Keratinocyte (primary cell): ENCODE results near the gene ADGRG2. TPM values are rescaled to one million over a fixed set of nuclear protein-coding genes. Genes with fewer than 3 reads are reported as not detected.

Source experiments
- DNase-seq: peaks from one replicate; pipeline ENCODE4 v3.0.0-alpha.2; 2011; ENCODE audit warnings: low read depth, missing footprints, low spot score
- FAIRE-seq: peaks from 2 replicates; lab custom pipeline; 2011; peaks lifted over from hg19 to GRCh38; lab: Jason Lieb, UNC
- H2AFZ ChIP-seq: 2 replicates; pipeline ENCODE4 v1.6.0; 2012; ENCODE audit warnings: low read length, control low read depth, inconsistent platforms; ENCODE audit not compliant: control insufficient read depth
- H3K27ac ChIP-seq: 2 replicates; pipeline ENCODE4 v1.5.1; 2011; ENCODE audit warnings: low read length; ENCODE audit not compliant: control insufficient read depth, insufficient read depth
- H3K27me3 ChIP-seq: 3 replicates; pipeline ENCODE4 v1.6.0; 2011; ENCODE audit warnings: low read length; ENCODE audit not compliant: control insufficient read depth, insufficient read depth; ENCODE audit errors: extremely low read depth
- H3K36me3 ChIP-seq, 2 experiments: 2 replicates in 1 of 2; 3 replicates in 1 of 2; pipeline ENCODE4 v1.5.1; 2011; ENCODE audit warnings: low read length in 2 of 2, mild to moderate bottlenecking in 1 of 2; ENCODE audit not compliant: control insufficient read depth in 2 of 2, insufficient read depth in 2 of 2; ENCODE audit errors: extremely low read depth in 1 of 2
- H3K4me1 ChIP-seq: 3 replicates; pipeline ENCODE4 v1.5.1; 2011; ENCODE audit warnings: low read length; ENCODE audit not compliant: control insufficient read depth, insufficient read depth; ENCODE audit errors: extremely low read depth
- H3K4me2 ChIP-seq: 3 replicates; pipeline ENCODE4 v1.6.0; 2011; ENCODE audit warnings: low read depth, low read length; ENCODE audit not compliant: control insufficient read depth, insufficient read depth; ENCODE audit errors: extremely low read depth
- H3K4me3 ChIP-seq, 3 experiments: fragments of 200-600 bp in 1 of 3; sonication (generic) in 1 of 3; 2 replicates in 2 of 3; 3 replicates in 1 of 3; pipeline ENCODE4 v1.5.1; 2011 to 2016; ENCODE audit warnings: low read length in 3 of 3, mild to moderate bottlenecking in 3 of 3, control low read depth in 2 of 3, inconsistent platforms in 1 of 3, low read depth in 1 of 3, mixed read lengths in 1 of 3, mixed run types in 1 of 3, moderate library complexity in 1 of 3; ENCODE audit not compliant: control insufficient read depth in 2 of 3, insufficient read depth in 2 of 3; ENCODE audit errors: extremely low read depth in 1 of 3
- H3K79me2 ChIP-seq: 2 replicates; pipeline ENCODE4 v1.6.0; 2012; ENCODE audit warnings: low read length; ENCODE audit not compliant: control insufficient read depth, insufficient read depth
- H3K9ac ChIP-seq: 3 replicates; pipeline ENCODE4 v1.6.0; 2011; ENCODE audit warnings: low read length; ENCODE audit not compliant: control insufficient read depth, insufficient read depth; ENCODE audit errors: extremely low read depth
- H3K9me1 ChIP-seq: 3 replicates; pipeline ENCODE4 v1.6.0; 2011; ENCODE audit warnings: low read length; ENCODE audit not compliant: control insufficient read depth, insufficient read depth; ENCODE audit errors: extremely low read depth
- H3K9me3 ChIP-seq: 2 replicates; pipeline ENCODE4 v1.5.1; 2012; ENCODE audit warnings: low read depth, low read length; ENCODE audit not compliant: control insufficient read depth
- H4K20me1 ChIP-seq: 3 replicates; pipeline ENCODE4 v1.6.0; 2011; ENCODE audit warnings: low read length; ENCODE audit not compliant: control insufficient read depth, insufficient read depth; ENCODE audit errors: extremely low read depth
- CTCF ChIP-seq, 3 experiments: IDR thresholded peaks in 1 of 3; conservative IDR thresholded peaks in 1 of 3; optimal IDR thresholded peaks in 1 of 3; 2 replicates in 2 of 3; 3 replicates in 1 of 3; pipeline versions ENCODE3 to v1.5.1; 2011; ENCODE audit warnings: low read length in 3 of 3, mild to moderate bottlenecking in 3 of 3, moderate library complexity in 2 of 3, control low read depth in 1 of 3, inconsistent platforms in 1 of 3; ENCODE audit not compliant: insufficient read depth in 2 of 3; ENCODE audit errors: extremely low read depth in 1 of 3
- EZH2 ChIP-seq: IDR thresholded peaks from one replicate; pipeline ENCODE4 v1.6.1; 2012; ENCODE audit warnings: inconsistent platforms, mild to moderate bottlenecking, low read length, moderate library complexity
- dilution Hi-C: fragments of 300-500 bp; cut with MboI; formaldehyde crosslinking; loops from one replicate; pipeline ENCODE4 v1.7.0; 2020; ENCODE audit warnings: low sequenced_read_pairs; ENCODE audit not compliant: extremely low pct_ligation_motif_present
- polyA plus RNA-seq, 5 experiments: library from polyadenylated mRNA; depleted of rRNA in 3 of 5; stranded (reverse) in 3 of 5; stranded (forward) in 1 of 5; unstranded in 1 of 5; fragments of >200 nt; gene quantifications; 1 replicate in 1 of 5; 2 replicates in 3 of 5; 3 replicates in 1 of 5; pipeline versions ENCODE4 v1.2.1 to v1.2.3, GENCODE V29; 2011 to 2012; ENCODE audit warnings: missing spikeins in 2 of 5, low read depth in 1 of 5, low replicate concordance in 1 of 5

ADGRG2 gene
- polyA plus RNA-seq, 1 donor (not counting 4 experiments of a cell fraction or from before 2014, with no cell fraction given), result 0.20 TPM

DNA sequence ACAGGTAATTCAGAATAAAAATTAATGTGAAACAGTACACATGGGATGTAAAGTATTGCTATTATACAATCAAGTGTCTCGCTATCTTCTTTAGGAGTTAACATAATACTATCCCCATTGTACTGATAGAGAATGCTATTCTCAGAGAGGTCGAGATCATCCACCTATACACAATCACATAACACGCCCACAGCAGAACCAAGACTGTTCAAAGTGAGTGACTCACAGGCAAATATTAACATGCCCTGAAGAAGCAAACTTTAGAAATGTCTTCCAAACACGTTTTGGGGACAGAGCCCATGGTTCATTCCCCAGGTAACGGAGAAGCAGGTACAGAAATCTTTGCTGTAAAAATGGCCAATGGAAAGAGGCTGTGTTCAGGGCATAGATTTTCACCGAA lies 88.2 kb downstream of the ADGRG2 start:
- no peak for FAIRE-seq
- Histone ChIP-seq H4K20me1 (no peaks in the 10 kb centered on the region), H2AFZ (peak overlapping the region; percentile 26), H3K4me3 (no peak overlapping the region), H3K36me3 (no peaks in the 10 kb centered on the region), H3K9ac (no peak overlapping the region), H3K4me1 (peaks cover 7% of the 10 kb centered on the region), H3K9me1 (no peaks in the 10 kb centered on the region), H3K79me2 (no peaks in the 10 kb centered on the region), H3K9me3 (no peaks in the 10 kb centered on the region), H3K4me2 (no peak overlapping the region), H3K27ac (no peak overlapping the region), H3K27me3 (no peaks in the 10 kb centered on the region)
- TF ChIP-seq EZH2, result no peak
- TF ChIP-seq CTCF (optimal IDR thresholded peaks at IDR 0.05 in 1 of 3, IDR thresholded peaks at IDR 0.05 in 1 of 3, conservative IDR thresholded peaks at IDR 0.05 in 1 of 3; ENCODE audit: extremely low read depth in 1 of 3, insufficient read depth in 2 of 3, low read length in 3 of 3), result no peak
- DNase-seq, result no peak
- dilution Hi-C loops, result no loop called here

DNA sequence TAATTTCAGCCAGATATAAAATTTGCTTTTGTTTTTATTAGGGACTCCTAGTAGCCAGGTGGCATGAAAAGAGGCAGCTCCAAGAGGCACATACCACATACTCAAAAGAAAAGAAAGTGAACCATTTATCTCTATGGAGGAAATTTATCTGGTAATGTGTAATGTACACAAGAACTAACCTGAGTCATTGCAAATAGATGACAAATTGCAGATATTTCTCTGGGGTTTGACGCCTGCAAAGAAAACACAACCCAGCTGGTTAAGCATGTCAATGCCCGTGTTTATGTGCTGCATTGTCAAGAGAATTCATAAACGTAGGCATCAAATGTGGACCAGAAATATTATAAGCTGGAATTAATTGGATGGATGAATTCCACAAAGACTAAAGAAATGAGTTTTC lies 91.5 kb downstream of the ADGRG2 start:
- DNase-seq (no peak), FAIRE-seq (no peak)
- H3K27ac ChIP-seq, result no peak overlapping the region
- H4K20me1 ChIP-seq, result no peaks in the 10 kb centered on the region
- H3K9me1 ChIP-seq, result no peaks in the 10 kb centered on the region
- H3K9me3 ChIP-seq, result no peaks in the 10 kb centered on the region
- H3K27me3 ChIP-seq, result no peaks in the 10 kb centered on the region
- no peak overlapping the region for H3K4me3 ChIP-seq
- TF ChIP-seq CTCF (optimal IDR thresholded peaks at IDR 0.05 in 1 of 3, IDR thresholded peaks at IDR 0.05 in 1 of 3, conservative IDR thresholded peaks at IDR 0.05 in 1 of 3; ENCODE audit: extremely low read depth in 1 of 3, insufficient read depth in 2 of 3, low read length in 3 of 3) (no peak), EZH2 (no peak)
- dilution Hi-C loops, result no loop called here
- no peak overlapping the region for H3K4me2 ChIP-seq
- peaks cover 7% of the 10 kb centered on the region for H3K4me1 ChIP-seq
- no peak overlapping the region for H3K9ac ChIP-seq
- H3K36me3 ChIP-seq, result no peaks in the 10 kb centered on the region
- H3K79me2 ChIP-seq, result no peaks in the 10 kb centered on the region
- H2AFZ ChIP-seq, result no peak overlapping the region
